ENCODE data around the gene POTEI. TPM values are rescaled to one million over a fixed set of nuclear protein-coding genes. Genes with fewer than 3 reads are reported as not detected.
"Not testable (repeated sequence)": the region's sequence is repeated elsewhere in the genome, so short reads cannot be mapped to it uniquely, and the experiment has no call there.

Gene POTEI
- total RNA-seq, 1 donor from 2014 or later = not detected

DNA sequence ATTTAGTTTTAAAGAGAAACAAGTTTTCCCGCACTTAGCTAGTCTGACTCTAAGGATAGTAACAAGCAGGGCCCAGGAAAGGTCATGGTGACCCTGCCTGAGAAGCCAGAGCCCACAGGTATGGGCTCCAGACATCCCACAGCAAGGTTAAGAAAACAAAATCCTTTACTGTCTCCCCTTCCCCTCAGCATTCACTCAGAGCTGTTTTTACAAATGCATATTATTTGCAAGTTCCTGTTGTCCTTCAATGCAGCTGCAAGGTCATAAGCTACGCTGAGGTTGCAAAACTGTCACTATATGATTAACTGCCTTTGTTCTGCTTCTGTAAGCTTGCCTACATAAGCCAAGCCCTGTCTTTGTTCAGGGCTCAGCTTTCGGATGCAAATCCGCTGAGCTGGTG, 18.1 kb downstream of the POTEI start:
- DNase-seq (ENCODE audit: low read depth) = not testable (repeated sequence)

DNA sequence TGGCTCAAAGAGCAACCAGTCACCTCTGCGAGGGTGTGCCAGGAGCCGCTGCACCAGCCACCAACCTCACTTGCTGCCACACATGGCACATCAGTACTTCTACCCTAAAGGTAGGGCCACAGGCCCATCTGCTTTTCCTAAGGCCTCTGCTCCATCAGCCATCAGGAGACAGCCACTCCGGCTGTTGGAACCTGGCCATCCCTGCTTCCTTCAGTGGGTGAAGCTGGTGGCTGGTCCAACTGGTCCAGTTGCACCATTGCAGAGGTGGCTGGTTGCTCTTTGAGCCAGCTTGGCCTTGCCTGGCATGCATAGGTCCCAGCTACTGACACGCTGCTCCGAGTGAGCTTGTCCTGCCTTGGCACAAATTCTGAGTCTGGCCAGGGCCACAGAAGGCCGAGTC, 53.7 kb downstream of the POTEI start:
- DNase-seq (ENCODE audit: low read depth) = not testable (repeated sequence)

DNA sequence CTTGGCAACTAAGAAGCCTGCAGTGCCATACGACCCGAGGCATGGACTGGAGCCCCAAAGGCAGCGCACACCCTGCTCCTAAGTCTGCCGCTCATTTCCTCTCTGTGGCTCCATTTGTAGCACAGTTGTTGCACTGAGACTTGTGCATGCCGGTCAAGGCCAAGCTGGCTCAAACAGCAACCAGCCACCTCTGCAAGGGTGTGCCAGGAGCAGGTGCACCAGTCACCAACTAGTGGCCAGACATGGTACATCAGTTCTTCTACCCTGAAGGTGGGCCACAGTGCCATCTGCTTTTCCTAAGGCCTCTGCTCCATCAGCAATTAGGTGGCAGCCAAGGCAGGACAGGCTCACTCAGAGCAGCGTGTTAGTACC, 54.4 kb downstream of the POTEI start:
- DNase-seq (ENCODE audit: low read depth) = not testable (repeated sequence)

GRCh38 chr2:130453955-130454711, 55.0 kb downstream of the POTEI start:
- not testable (repeated sequence) for DNase-seq (ENCODE audit: low read depth)

DNA sequence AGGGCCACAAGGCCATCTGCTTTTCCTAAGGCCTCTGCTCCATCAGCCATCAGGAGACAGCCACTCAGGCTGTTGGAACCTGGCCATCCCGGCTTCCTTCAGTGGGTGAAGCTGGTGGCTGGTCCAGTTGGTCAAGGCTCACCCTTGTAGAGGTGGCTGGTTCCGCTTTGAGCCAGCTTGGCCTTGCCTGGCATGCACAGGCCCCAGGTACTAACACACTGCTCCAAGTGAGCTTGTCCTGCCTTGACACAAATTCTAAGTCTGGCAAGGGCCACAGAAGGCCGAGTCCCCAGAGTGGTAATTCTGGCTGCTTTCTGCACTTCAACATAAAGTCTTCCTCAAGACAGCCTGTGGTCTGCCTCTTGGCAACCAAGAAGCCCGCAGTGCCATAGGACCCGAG, 56.2 kb downstream of the POTEI start:
- DNase-seq (ENCODE audit: low read depth) = not testable (repeated sequence)

GRCh38 chr2:130451823-130452222, 57.3 kb downstream of the POTEI start:
- not testable (repeated sequence) for DNase-seq (ENCODE audit: low read depth)

GRCh38 chr2:130451278-130451677, 57.9 kb downstream of the POTEI start:
- DNase-seq (ENCODE audit: low read depth) = not testable (repeated sequence)

- not testable (repeated sequence) for DNase-seq (ENCODE audit: low read depth)
These were observed 58.8 kb downstream of the POTEI start for GRCh38 chr2:130450366-130450765.

- peak; percentile 18 for DNase-seq (ENCODE audit: low read depth)
These were observed 81.5 kb downstream of the POTEI start for GRCh38 chr2:130427631-130428030.

- DNase-seq (ENCODE audit: low read depth) = not testable (repeated sequence)
These were observed 90.3 kb downstream of the POTEI start for GRCh38 chr2:130418845-130419244.

DNA sequence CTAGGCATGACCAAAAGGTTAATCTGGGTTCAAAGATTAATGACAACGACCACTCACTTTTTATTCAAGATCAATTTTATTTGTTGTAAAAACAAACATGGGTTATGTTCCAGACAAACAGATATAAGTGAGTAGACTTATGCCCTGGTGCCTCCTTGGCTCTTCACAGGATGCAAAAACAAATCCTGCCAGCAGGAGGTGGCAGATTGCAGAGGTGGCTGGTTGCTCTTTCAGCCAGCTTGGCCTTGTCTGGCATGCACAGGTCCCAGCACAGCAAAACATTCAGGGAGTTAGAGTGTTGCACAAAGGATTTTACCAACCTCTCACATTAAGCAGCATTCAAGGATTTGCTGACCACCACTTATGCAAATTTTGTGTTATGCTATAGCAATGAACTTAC, 92.4 kb downstream of the POTEI start:
- DNase-seq (ENCODE audit: low read depth) = not testable (repeated sequence)

Other genes with a start within 250 kb of the POTEI start
- 104 and 148 TPM in 2 replicates for gene IMP4, start 166.4 kb downstream of the POTEI start, total RNA-seq
- 10.5 and 11.3 TPM in 2 replicates for gene PTPN18, start 153.3 kb downstream of the POTEI start, total RNA-seq
- not detected in 2 replicates for gene CFC1B, start 11.9 kb upstream of the POTEI start, total RNA-seq
- gene CFC1, start 90.2 kb upstream of the POTEI start, total RNA-seq = not detected in 2 replicates
- gene POTEJ, start 102.1 kb upstream of the POTEI start, total RNA-seq = not detected in 2 replicates
- gene GPR148, start 219.7 kb upstream of the POTEI start, total RNA-seq = not detected in 2 replicates
- gene AMER3, start 246.2 kb upstream of the POTEI start, total RNA-seq = not detected in 2 replicates

Measured in myocyte (in vitro differentiated cells).